ENCODE data around the gene NLGN1. TPM values are rescaled to one million over a fixed set of nuclear protein-coding genes. Genes with fewer than 3 reads are reported as not detected.

The NLGN1 gene
- total RNA-seq, 1 donor from 2014 or later = not detected

GRCh38 chr3:173916799-173917198, 519.3 kb downstream of the NLGN1 start:
- no peak overlapping the region for H3K4me3 Mint-ChIP-seq
- no peak for ATAC-seq (ENCODE audit: low read depth)

GRCh38 chr3:173920386-173920785, 522.8 kb downstream of the NLGN1 start:
- Mint-ChIP-seq H3K4me3 (no peak overlapping the region), H3K4me1 (no peaks in the 10 kb centered on the region), H3K27ac (no peak overlapping the region), H3K27me3 (no peaks in the 10 kb centered on the region), H3K36me3 (ENCODE audit: low read depth) (no peaks in the 10 kb centered on the region), H3K9me3 (no peaks in the 10 kb centered on the region)
- DNase-seq (no peak), ATAC-seq (ENCODE audit: low read depth) (no peak)
- TF ChIP-seq, protein P1, sequence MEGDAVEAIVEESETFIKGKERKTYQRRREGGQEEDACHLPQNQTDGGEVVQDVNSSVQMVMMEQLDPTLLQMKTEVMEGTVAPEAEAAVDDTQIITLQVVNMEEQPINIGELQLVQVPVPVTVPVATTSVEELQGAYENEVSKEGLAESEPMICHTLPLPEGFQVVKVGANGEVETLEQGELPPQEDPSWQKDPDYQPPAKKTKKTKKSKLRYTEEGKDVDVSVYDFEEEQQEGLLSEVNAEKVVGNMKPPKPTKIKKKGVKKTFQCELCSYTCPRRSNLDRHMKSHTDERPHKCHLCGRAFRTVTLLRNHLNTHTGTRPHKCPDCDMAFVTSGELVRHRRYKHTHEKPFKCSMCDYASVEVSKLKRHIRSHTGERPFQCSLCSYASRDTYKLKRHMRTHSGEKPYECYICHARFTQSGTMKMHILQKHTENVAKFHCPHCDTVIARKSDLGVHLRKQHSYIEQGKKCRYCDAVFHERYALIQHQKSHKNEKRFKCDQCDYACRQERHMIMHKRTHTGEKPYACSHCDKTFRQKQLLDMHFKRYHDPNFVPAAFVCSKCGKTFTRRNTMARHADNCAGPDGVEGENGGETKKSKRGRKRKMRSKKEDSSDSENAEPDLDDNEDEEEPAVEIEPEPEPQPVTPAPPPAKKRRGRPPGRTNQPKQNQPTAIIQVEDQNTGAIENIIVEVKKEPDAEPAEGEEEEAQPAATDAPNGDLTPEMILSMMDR (IDR thresholded peaks at IDR 0.05) = no peak
- intact Hi-C loops (cut with micrococcal nuclease) = no loop called here
- ChIA-PET CTCF (no interaction called here), POLR2A (no interaction called here)

More at GRCh38 chr3:173916799-173917198, 519.3 kb downstream of the NLGN1 start:
- no peaks in the 10 kb centered on the region for H3K27me3 Mint-ChIP-seq
- TF ChIP-seq, protein P1 (IDR thresholded peaks at IDR 0.05) = no peak
- intact Hi-C loops (cut with micrococcal nuclease) = no loop called here
- H3K9me3 Mint-ChIP-seq = peaks cover 2% of the 10 kb centered on the region
- H3K27ac Mint-ChIP-seq = no peak overlapping the region
- ChIA-PET CTCF (no interaction called here), POLR2A (no interaction called here)
- H3K36me3 Mint-ChIP-seq (ENCODE audit: low read depth) = no peaks in the 10 kb centered on the region
- no peak for DNase-seq
- H3K4me1 Mint-ChIP-seq = no peaks in the 10 kb centered on the region

GRCh38 chr3:173921732-173922131, 524.2 kb downstream of the NLGN1 start:
- ChIA-PET CTCF (no interaction called here), POLR2A (no interaction called here)
- intact Hi-C loops (cut with micrococcal nuclease) = no loop called here

DNA sequence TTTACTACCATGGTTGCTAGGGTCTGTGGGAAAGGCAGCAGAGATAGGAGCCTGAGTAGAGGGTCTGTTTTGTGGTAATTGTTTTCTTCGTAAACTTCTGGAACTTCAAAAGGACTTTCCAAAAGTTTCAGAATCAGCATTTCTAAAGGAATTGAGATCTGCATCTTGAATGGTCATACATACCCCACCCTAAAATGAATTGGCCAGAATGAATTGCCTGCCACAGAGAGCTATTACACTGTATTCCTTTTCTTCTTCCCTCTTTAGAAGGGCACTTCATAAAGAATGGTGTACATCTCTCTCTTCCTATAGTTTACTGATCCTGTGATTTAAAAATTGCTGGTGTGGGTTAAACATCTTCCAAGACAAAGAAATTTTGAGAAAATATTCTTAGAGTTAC, 525.7 kb downstream of the NLGN1 start:
- Mint-ChIP-seq H3K4me3 (no peak overlapping the region), H3K27me3 (no peaks in the 10 kb centered on the region), H3K9me3 (no peaks in the 10 kb centered on the region), H3K36me3 (ENCODE audit: low read depth) (no peaks in the 10 kb centered on the region), H3K27ac (no peak overlapping the region), H3K4me1 (no peaks in the 10 kb centered on the region)
- TF ChIP-seq, protein P1 (IDR thresholded peaks at IDR 0.05) = no peak
- intact Hi-C loops (cut with micrococcal nuclease) = no loop called here
- POLR2A ChIA-PET = no interaction called here
- CTCF ChIA-PET = no interaction called here
- no peak for DNase-seq
- ATAC-seq (ENCODE audit: low read depth) = no peak

More at GRCh38 chr3:173921732-173922131, 524.2 kb downstream of the NLGN1 start:
- ATAC-seq (ENCODE audit: low read depth) (no peak), DNase-seq (no peak)
- Mint-ChIP-seq H3K4me3 (no peak overlapping the region), H3K27me3 (no peaks in the 10 kb centered on the region), H3K9me3 (no peaks in the 10 kb centered on the region), H3K36me3 (ENCODE audit: low read depth) (no peaks in the 10 kb centered on the region), H3K4me1 (no peaks in the 10 kb centered on the region), H3K27ac (no peak overlapping the region)
- TF ChIP-seq, protein P1 (IDR thresholded peaks at IDR 0.05) = no peak

- no peaks in the 10 kb centered on the region for H3K9me3 Mint-ChIP-seq
- H3K27ac Mint-ChIP-seq = no peak overlapping the region
- H3K36me3 Mint-ChIP-seq (ENCODE audit: low read depth) = no peaks in the 10 kb centered on the region
- intact Hi-C loops (cut with micrococcal nuclease) = no loop called here
- no peak for DNase-seq
- no peak overlapping the region for H3K4me3 Mint-ChIP-seq
- ChIA-PET POLR2A (no interaction called here), CTCF (no interaction called here)
- ATAC-seq (ENCODE audit: low read depth) = no peak
- no peaks in the 10 kb centered on the region for H3K4me1 Mint-ChIP-seq
- H3K27me3 Mint-ChIP-seq = no peaks in the 10 kb centered on the region
- TF ChIP-seq, protein P1 (IDR thresholded peaks at IDR 0.05) = no peak
These were observed 532.7 kb downstream of the NLGN1 start for GRCh38 chr3:173930251-173930650.

Data from activated B cell treated with CpG ODN at 0.5 μM for 24 hours (primary cell).